Mesodermal cell (in vitro differentiated cells): ENCODE results near the gene KCTD11.

Experiments used
- H3K27ac ChIP-seq: 2 replicates; pipeline ENCODE4 v1.7.0; 2013; ENCODE audit warnings: mild to moderate bottlenecking, low read depth, low read length, moderate library complexity; ENCODE audit not compliant: severe bottlenecking
- H3K36me3 ChIP-seq: 2 replicates; pipeline ENCODE4 v1.7.1; 2013; ENCODE audit warnings: mild to moderate bottlenecking, low read length, moderate library complexity; ENCODE audit not compliant: control insufficient read depth, insufficient read depth
- H3K4me1 ChIP-seq: one replicate; pipeline ENCODE4 v1.7.1; 2013; ENCODE audit warnings: mild to moderate bottlenecking, low read length; ENCODE audit not compliant: insufficient read depth, control insufficient read depth, poor library complexity, severe bottlenecking
- H3K4me3 ChIP-seq: 2 replicates; pipeline ENCODE4 v1.7.0; 2013; ENCODE audit warnings: low read length, control low read depth, mild to moderate bottlenecking; ENCODE audit not compliant: insufficient read depth, poor library complexity, severe bottlenecking; ENCODE audit errors: extremely low read depth
- H3K9me3 ChIP-seq: 2 replicates; pipeline ENCODE4 v1.7.1; 2013; ENCODE audit warnings: mild to moderate bottlenecking, low read length, moderate library complexity; ENCODE audit not compliant: control insufficient read depth
- WGBS, 2 experiments: methylation state at CpG; one replicate each; pipeline ENCODE4 v1.1.5; 2013; ENCODE audit warnings: missing lambda C conversion rate in 2 of 2; ENCODE audit not compliant: insufficient coverage in 2 of 2; 5-methylcytosine and 5-hydroxymethylcytosine counted together

KCTD11 gene

GRCh38 chr17:7392696-7393612 is 41.0 kb downstream of the KCTD11 start:
- peaks cover 45% of the 10 kb centered on the region for H3K36me3 ChIP-seq
- H3K9me3 ChIP-seq, result no peaks in the 10 kb centered on the region
- H3K4me3 ChIP-seq, result peak overlapping the region; percentile 79
- peaks cover 10% of the 10 kb centered on the region for H3K4me1 ChIP-seq
- H3K27ac ChIP-seq, result no peak overlapping the region
- 91 to 93% methylated on average over 28 to 29 of the region's 42 CpGs for WGBS, 2 experiments

GRCh38 chr17:7393613-7394451 is 41.9 kb downstream of the KCTD11 start:
- no peaks in the 10 kb centered on the region for H3K9me3 ChIP-seq
- H3K36me3 ChIP-seq, result peaks cover 37% of the 10 kb centered on the region
- H3K4me3 ChIP-seq, result peak overlapping the region; percentile 79
- 11 to 19% methylated on average over 18 to 43 of the region's 48 CpGs for WGBS, 2 experiments
- H3K4me1 ChIP-seq, result peaks cover 10% of the 10 kb centered on the region
- peak overlapping the region; percentile 83 for H3K27ac ChIP-seq

- 1% methylated on average over 46 to 67 of the region's 71 CpGs for WGBS, 2 experiments
- Histone ChIP-seq H3K36me3 (peaks cover 29% of the 10 kb centered on the region), H3K9me3 (no peaks in the 10 kb centered on the region), H3K4me3 (peak within 1 kb of the TSS; percentile 79), H3K27ac (peak within 1 kb of the TSS; percentile 83), H3K4me1 (peaks cover 10% of the 10 kb centered on the region)
Measured at GRCh38 chr17:7394452-7395191, 42.7 kb downstream of the KCTD11 start, which contains the start of gene PLSCR3. Gene PLSCR3, minus strand, starts transcription at chr17:7394525. Its CDS starts 415 bp downstream, at chr17:7394110.

- WGBS, 2 experiments, result 91 to 95% methylated on average over 4 of the region's 4 CpGs
Measured at GRCh38 chr17:7396147-7396546, 44.2 kb downstream of the KCTD11 start.

GRCh38 chr17:7398612-7399011 is 46.6 kb downstream of the KCTD11 start:
- WGBS, 2 experiments, result 79 to 85% methylated on average over 1 of the region's 2 CpGs
- H3K4me1 ChIP-seq, result peaks cover 8% of the 10 kb centered on the region
- no peak overlapping the region for H3K4me3 ChIP-seq
- peaks cover 9% of the 10 kb centered on the region for H3K36me3 ChIP-seq
- no peaks in the 10 kb centered on the region for H3K9me3 ChIP-seq
- H3K27ac ChIP-seq, result no peak overlapping the region

More at GRCh38 chr17:7396147-7396546, 44.2 kb downstream of the KCTD11 start:
- Histone ChIP-seq H3K4me1 (peaks cover 8% of the 10 kb centered on the region), H3K36me3 (peaks cover 15% of the 10 kb centered on the region), H3K4me3 (no peak overlapping the region), H3K9me3 (no peaks in the 10 kb centered on the region), H3K27ac (no peak overlapping the region)

- Histone ChIP-seq H3K36me3 (peaks cover 9% of the 10 kb centered on the region), H3K27ac (peak overlapping the region; percentile 83), H3K9me3 (no peaks in the 10 kb centered on the region), H3K4me3 (peak overlapping the region; percentile 75), H3K4me1 (peaks cover 7% of the 10 kb centered on the region)
- 27 to 40% methylated on average over 6 to 9 of the region's 16 CpGs for WGBS, 2 experiments
Measured at GRCh38 chr17:7403043-7403726, 51.2 kb downstream of the KCTD11 start.

- H3K27ac ChIP-seq, result peak overlapping the region; percentile 83
- peak overlapping the region; percentile 75 for H3K4me3 ChIP-seq
- peaks cover 11% of the 10 kb centered on the region for H3K36me3 ChIP-seq
- no peaks in the 10 kb centered on the region for H3K9me3 ChIP-seq
- 0% methylated on average over 7 to 11 of the region's 13 CpGs for WGBS, 2 experiments
- H3K4me1 ChIP-seq, result peaks cover 7% of the 10 kb centered on the region
Measured at GRCh38 chr17:7403727-7403976, 51.7 kb downstream of the KCTD11 start.

GRCh38 chr17:7403977-7404736 is 52.2 kb downstream of the KCTD11 start, which contains the start of gene TMEM256:
Gene TMEM256, minus strand, starts transcription at chr17:7404097. Its CDS starts 13 bp downstream, at chr17:7404084.
- 0% methylated on average over 21 to 34 of the region's 49 CpGs for WGBS, 2 experiments
- H3K4me1 ChIP-seq, result peaks cover 7% of the 10 kb centered on the region
- peaks cover 16% of the 10 kb centered on the region for H3K36me3 ChIP-seq
- peak within 1 kb of the TSS; percentile 75 for H3K4me3 ChIP-seq
- H3K27ac ChIP-seq, result peak within 1 kb of the TSS; percentile 83
- H3K9me3 ChIP-seq, result no peaks in the 10 kb centered on the region
